A549 (cell line): ENCODE measurements around the gene CLDN6. TPM values are rescaled to one million over a fixed set of nuclear protein-coding genes. Genes with fewer than 3 reads are reported as not detected.
A peak's percentile ranks its signal among the peaks of the same experiment; 100 is the strongest.

ENCODE experiments used
- ATAC-seq, 2 experiments: fragments of 200-7000 bp in 1 of 2; fragments of >200 bp in 1 of 2; cut with Nextera tagmentation in 1 of 2; cut with Tn5 transposase in 1 of 2; 3 replicates each; pipeline versions ENCODE4 v1.8.0 to v1.9.1; 2018 to 2020; ENCODE audit warnings: mild to moderate bottlenecking in 1 of 2, moderate library complexity in 1 of 2
- CTCF ChIA-PET: fragments of 300-600 bp; sonication (Branson Sonifier 250); formaldehyde crosslinking; extraction: SDS; loops from one replicate; lab custom pipeline; 2021; ENCODE audit warnings: antibody characterized with exemption, inconsistent platforms; lab: Yijun Ruan, JAX
- POLR2A ChIA-PET: fragments of 350-600 bp; formaldehyde crosslinking; extraction: SDS; loops from one replicate; lab custom pipeline; 2021; ENCODE audit warnings: antibody characterized with exemption, inconsistent platforms; lab: Yijun Ruan, JAX
- DNase-seq, 2 experiments: peaks; one replicate each; pipeline versions ENCODE4 v3.0.0 to v3.0.0-alpha.2; 2011 to 2016; ENCODE audit warnings: low read depth in 1 of 2, low spot score in 1 of 2
- FAIRE-seq: peaks from 2 replicates; lab custom pipeline; 2011; peaks lifted over from hg19 to GRCh38; lab: Jason Lieb, UNC
- H3K27ac ChIP-seq, 2 experiments: fragments of >200 bp; sonication (Bioruptor Twin); formaldehyde crosslinking; 3 replicates each; pipeline ENCODE4 v1.5.1; 2016 to 2017
- H3K4me1 ChIP-seq: fragments of >200 bp; sonication (Bioruptor Twin); formaldehyde crosslinking; 3 replicates; pipeline ENCODE4 v1.6.1; 2016
- H3K4me2 ChIP-seq: fragments of >200 bp; sonication (Bioruptor Twin); formaldehyde crosslinking; 3 replicates; pipeline ENCODE4 v1.6.1; 2016
- H3K4me3 ChIP-seq: fragments of >200 bp; sonication (Bioruptor Twin); formaldehyde crosslinking; 3 replicates; pipeline ENCODE4 v1.5.1; 2016
- H3K9me3 ChIP-seq: fragments of >200 bp; sonication (Bioruptor Twin); formaldehyde crosslinking; 3 replicates; pipeline ENCODE4 v1.6.1; 2016
- HEYL ChIP-seq: fragments of 250-450 bp; sonication (Bioruptor Pico); IDR thresholded peaks from 2 replicates; pipeline ENCODE4 v1.8.0; 2021; ENCODE audit warnings: mild to moderate bottlenecking, moderate library complexity
- JUN ChIP-seq, 2 experiments: fragments of >200 bp; sonication (Bioruptor Twin); formaldehyde crosslinking; IDR thresholded peaks; 2 replicates in 1 of 2; 3 replicates in 1 of 2; pipeline ENCODE4 v1.6.1; 2016 to 2017
- KDM1A ChIP-seq: fragments of 200-600 bp; sonication (generic); IDR thresholded peaks from 2 replicates; pipeline ENCODE4 v1.6.1; 2016; ENCODE audit warnings: low read depth, mild to moderate bottlenecking
- MYC ChIP-seq: IDR thresholded peaks from 2 replicates; pipeline ENCODE4 v1.6.1; 2012; ENCODE audit warnings: mild to moderate bottlenecking, inconsistent platforms, low read length, improper control_type of control experiment, borderline replicate concordance
- NPAS2 ChIP-seq: fragments of 250-450 bp; sonication (Bioruptor Pico); IDR thresholded peaks from 2 replicates; pipeline ENCODE4 v1.8.0; 2022; ENCODE audit warnings: mild to moderate bottlenecking, moderate library complexity, borderline replicate concordance
- PBX3 ChIP-seq: IDR thresholded peaks from 2 replicates; pipeline ENCODE4 v1.6.1; 2012
- PHF8 ChIP-seq: fragments of 200-600 bp; sonication (generic); IDR thresholded peaks from 2 replicates; pipeline ENCODE4 v1.6.1; 2016; ENCODE audit warnings: low read depth, mild to moderate bottlenecking, antibody characterized with exemption, moderate library complexity, borderline replicate concordance
- POLR2A ChIP-seq: IDR thresholded peaks from 2 replicates; pipeline ENCODE4 v1.6.1; 2012; ENCODE audit warnings: mild to moderate bottlenecking, low read length
- RCOR1 ChIP-seq: fragments of 150-350 bp; IDR thresholded peaks from 2 replicates; pipeline ENCODE4 v1.6.1; 2014; ENCODE audit warnings: antibody characterized with exemption, low read length, low read depth
- ZNF302 ChIP-seq: fragments of 250-450 bp; sonication (Bioruptor Pico); IDR thresholded peaks from 2 replicates; pipeline ENCODE4 v1.9.0; 2021; ENCODE audit warnings: inconsistent platforms, mild to moderate bottlenecking, moderate library complexity
- WGBS: methylation state at CpG from one replicate; pipeline ENCODE4 v1.1.6; 2017; ENCODE audit errors: missing lambda C conversion rate; 5-methylcytosine and 5-hydroxymethylcytosine counted together
- polyA plus RNA-seq, 4 experiments: library from polyadenylated mRNA; depleted of rRNA in 3 of 4; stranded (reverse); fragments of >200 nt; fragmentation: RNase III in 1 of 4; extraction: RNeasy Plus Mini Kit Qiagen cat#74134 plus additional on column Dnase treatment in 1 of 4; gene quantifications; 2 replicates in 3 of 4; 3 replicates in 1 of 4; pipeline ENCODE4 v1.2.3, GENCODE V29; 2011 to 2017

Gene CLDN6
- polyA plus RNA-seq, 2 of the 4 experiments (the other 2 are of a cell fraction): 0.25 TPM; not detected in 1

GRCh38 chr16:2973605-2974318 is 44.2 kb downstream of the CLDN6 start:
- Histone ChIP-seq H3K4me2 (no peak overlapping the region), H3K4me1 (peaks cover 14% of the 10 kb centered on the region), H3K9me3 (no peaks in the 10 kb centered on the region), H3K27ac (no peak overlapping the region), H3K4me3 (no peak overlapping the region)
- CTCF ChIA-PET: interaction anchor here (1.1 to 3.3 kb wide), 4 partner anchors 9 to 47 kb away, joined by 6 to 13 read pairs (median 8); no protein-coding TSS in a partner anchor
- TF ChIP-seq ZNF302 (CRISPR knock-in tag): no peak
- TF ChIP-seq PBX3: peak; percentile 37; the same call in 1 of the 2 replicates
- TF ChIP-seq MYC: no peak
- 92% methylated on average over 9 of the region's 17 CpGs for WGBS
- DNase-seq (no peak), FAIRE-seq (no peak), ATAC-seq (no peak)
- POLR2A ChIA-PET: no interaction called here

- no peak for DNase-seq
- no peak overlapping the region for H3K4me2 ChIP-seq
- CTCF ChIA-PET: interaction anchor here (1.3 to 3.3 kb wide), 6 partner anchors 9 to 46 kb away, joined by 3 to 13 read pairs (median 4); partner anchors contain the start of gene KREMEN2
- peaks cover 20% of the 10 kb centered on the region for H3K4me1 ChIP-seq
- POLR2A ChIA-PET: interaction anchor here (0.8 kb wide), 1 partner anchor 7 kb away, joined by 3 read pairs; the partner anchor contains the start of gene PKMYT1
- TF ChIP-seq PBX3: 0 out of 2 replicates have a peak, but pooled peaks have one; percentile 13
- TF ChIP-seq ZNF302 (CRISPR knock-in tag): no peak
- FAIRE-seq: no peak
- no peak overlapping the region for H3K27ac ChIP-seq
- 76% methylated on average over 5 of the region's 5 CpGs for whole genome bisulfite sequencing
- no peak for ATAC-seq
- no peak overlapping the region for H3K4me3 ChIP-seq
- no peaks in the 10 kb centered on the region for H3K9me3 ChIP-seq
Measured at GRCh38 chr16:2973093-2973492, 44.9 kb downstream of the CLDN6 start.

GRCh38 chr16:2971985-2972784 is 45.8 kb downstream of the CLDN6 start:
- no peak overlapping the region for H3K4me3 ChIP-seq
- no peak for DNase-seq
- FAIRE-seq: no peak
- TF ChIP-seq PBX3: peak; percentile 51
- TF ChIP-seq HEYL (CRISPR knock-in tag): no peak
- no peak for TF ChIP-seq RCOR1
- TF ChIP-seq PHF8: no peak
- no peak for TF ChIP-seq NPAS2
- TF ChIP-seq POLR2A: no peak
- TF ChIP-seq, all 56 proteins: peak for 1
- ChIA-PET CTCF (interaction anchor here (0.9 to 1.9 kb wide), 11 partner anchors 8 to 57 kb away, joined by 3 to 8 read pairs (median 4); partner anchors contain the start of genes KREMEN2 and PKMYT1), POLR2A (interaction anchor here (0.8 kb wide), 1 partner anchor 8 kb away, joined by 3 read pairs; the partner anchor contains the start of gene PKMYT1)
- no peak for ATAC-seq
- WGBS: 84% methylated on average over 10 of the region's 15 CpGs
- peaks cover 17% of the 10 kb centered on the region for H3K4me1 ChIP-seq
- H3K9me3 ChIP-seq: no peaks in the 10 kb centered on the region
- no peak overlapping the region for H3K4me2 ChIP-seq
- H3K27ac ChIP-seq: no peak overlapping the region

- FAIRE-seq: no peak
- no peak for DNase-seq
- 88% methylated on average over 27 of the region's 35 CpGs for WGBS
- Histone ChIP-seq H3K4me1 (peaks cover 17% of the 10 kb centered on the region), H3K9me3 (no peaks in the 10 kb centered on the region), H3K27ac (no peak overlapping the region), H3K4me2 (peak overlapping the region; percentile 100), H3K4me3 (no peak overlapping the region)
- CTCF ChIA-PET: interaction anchor here (0.9 to 1.9 kb wide), 6 partner anchors 9 to 57 kb away, joined by 3 to 8 read pairs (median 4); partner anchors contain the start of gene PKMYT1
- POLR2A ChIA-PET: no interaction called here
- no peak for TF ChIP-seq KDM1A
- peak in 1 of 2 experiments; percentile 44; a peak in 1 of 5 replicates for TF ChIP-seq JUN (IDR thresholded peaks at IDR 0.05)
- ATAC-seq: no peak
Measured at GRCh38 chr16:2971134-2971984, 46.6 kb downstream of the CLDN6 start.
